CD4-positive, alpha-beta T cell (primary cell): ENCODE measurements around the gene NRXN3. TPM values are rescaled to one million over a fixed set of nuclear protein-coding genes. Genes with fewer than 3 reads are reported as not detected.

Source experiments
- ATAC-seq: fragments of 200-7000 bp; cut with Tn5 transposase; one replicate; pipeline ENCODE4 v1.10.0; 2022; ENCODE audit warnings: mild to moderate bottlenecking; ENCODE audit not compliant: poor library complexity
- CTCF ChIA-PET: fragments of 350-600 bp; sonication (Branson Sonifier 250); formaldehyde crosslinking; loops from one replicate; lab custom pipeline; 2021; ENCODE audit warnings: antibody characterized with exemption, inconsistent platforms; lab: Charles Lee
- POLR2A ChIA-PET: fragments of 350-600 bp; sonication (Branson Sonifier 250); formaldehyde crosslinking; loops from one replicate; lab custom pipeline; 2021; ENCODE audit warnings: antibody characterized with exemption, inconsistent platforms; lab: Charles Lee
- DNase-seq, 14 experiments: peaks; one replicate each; pipeline ENCODE4 v3.0.0-alpha.2; 2013 to 2020; ENCODE audit warnings: mixed read lengths in 2 of 14
- H3K27ac ChIP-seq, 2 donors: one replicate each; pipeline versions ENCODE4 v1.5.1 to v1.7.0; 2013; ENCODE audit warnings: low read length in 2 of 2, low read depth in 1 of 2, mild to moderate bottlenecking in 1 of 2
- H3K27me3 ChIP-seq, 2 experiments: 1 replicate in 1 of 2; 2 replicates in 1 of 2; pipeline versions ENCODE4 v1.6.1 to v1.7.0; 2013; ENCODE audit warnings: low read length in 2 of 2, control low read depth in 1 of 2, mild to moderate bottlenecking in 1 of 2, moderate library complexity in 1 of 2; ENCODE audit not compliant: insufficient read depth in 2 of 2, control insufficient read depth in 1 of 2
- H3K36me3 ChIP-seq: one replicate; pipeline ENCODE4 v1.6.1; 2013; ENCODE audit warnings: low read length, control low read depth; ENCODE audit not compliant: insufficient read depth
- H3K4me1 ChIP-seq: one replicate; pipeline ENCODE4 v1.6.1; 2013; ENCODE audit warnings: low read length, control low read depth; ENCODE audit not compliant: insufficient read depth
- H3K4me3 ChIP-seq: one replicate; pipeline ENCODE4 v1.5.1; 2013; ENCODE audit warnings: mild to moderate bottlenecking, low read length, moderate library complexity
- H3K9me3 ChIP-seq, 2 experiments: 1 replicate in 1 of 2; 2 replicates in 1 of 2; pipeline versions ENCODE4 v1.6.1 to v1.7.0; 2013; ENCODE audit warnings: low read length in 2 of 2, mild to moderate bottlenecking in 2 of 2, control low read depth in 1 of 2, moderate library complexity in 1 of 2; ENCODE audit not compliant: control insufficient read depth in 1 of 2, insufficient read depth in 1 of 2
- H3K27ac Mint-ChIP-seq: one replicate; pipeline ENCODE4 v1.8.0; 2020; ENCODE audit warnings: mixed read lengths
- H3K27me3 Mint-ChIP-seq: one replicate; pipeline ENCODE4 v1.8.0; 2021; ENCODE audit warnings: mixed read lengths
- H3K36me3 Mint-ChIP-seq: one replicate; pipeline ENCODE4 v1.8.0; 2021; ENCODE audit warnings: low read depth, mixed read lengths
- H3K4me1 Mint-ChIP-seq: one replicate; pipeline ENCODE4 v1.8.0; 2021; ENCODE audit warnings: low read depth, mixed read lengths
- H3K4me3 Mint-ChIP-seq: one replicate; pipeline ENCODE4 v1.8.0; 2020; ENCODE audit warnings: mild to moderate bottlenecking, mixed read lengths
- H3K9me3 Mint-ChIP-seq: one replicate; pipeline ENCODE4 v1.8.0; 2020; ENCODE audit warnings: mixed read lengths
- CTCF ChIP-seq: fragments of 200-600 bp; IDR thresholded peaks from one replicate; pipeline ENCODE4 v1.8.0; 2022; ENCODE audit warnings: antibody characterized with exemption, mild to moderate bottlenecking
- intact Hi-C, 2 experiments: fragments of 100-400 bp; cut with DNase I in 1 of 2; cut with micrococcal nuclease in 1 of 2; formaldehyde crosslinking; loops; one replicate each; pipeline versions ENCODE4 v1.15.1 to v1.9.0; 2023 to 2025; cut with DNase I, micrococcal nuclease
- total RNA-seq, 174 experiments: library from RNA in 2 of 174; stranded (reverse) in 2 of 174; gene quantifications; one replicate each; pipeline ENCODE4 v1.2.3 and lab custom pipeline; 2021 to 2026

The NRXN3 gene
- total RNA-seq, 2 experiments from 2014 or later: not detected

GRCh38 chr14:79878785-79879184, 1708.6 kb downstream of the NRXN3 start:
- ATAC-seq: no peak
- Histone ChIP-seq H3K4me3 (no peak overlapping the region), H3K36me3 (no peaks in the 10 kb centered on the region), H3K27me3 (no peaks in the 10 kb centered on the region), H3K9me3 (no peaks in the 10 kb centered on the region), H3K27ac (no peak overlapping the region), H3K4me1 (no peaks in the 10 kb centered on the region)
- Mint-ChIP-seq H3K9me3 (peaks cover 7% of the 10 kb centered on the region), H3K36me3 (no peaks in the 10 kb centered on the region), H3K27ac (no peak overlapping the region), H3K27me3 (no peaks in the 10 kb centered on the region), H3K4me3 (no peak overlapping the region), H3K4me1 (no peaks in the 10 kb centered on the region)
- ChIA-PET POLR2A (no interaction called here), CTCF (no interaction called here)
- no peak for DNase-seq
- intact Hi-C loops: no loop called here
- no peak for TF ChIP-seq CTCF

DNA sequence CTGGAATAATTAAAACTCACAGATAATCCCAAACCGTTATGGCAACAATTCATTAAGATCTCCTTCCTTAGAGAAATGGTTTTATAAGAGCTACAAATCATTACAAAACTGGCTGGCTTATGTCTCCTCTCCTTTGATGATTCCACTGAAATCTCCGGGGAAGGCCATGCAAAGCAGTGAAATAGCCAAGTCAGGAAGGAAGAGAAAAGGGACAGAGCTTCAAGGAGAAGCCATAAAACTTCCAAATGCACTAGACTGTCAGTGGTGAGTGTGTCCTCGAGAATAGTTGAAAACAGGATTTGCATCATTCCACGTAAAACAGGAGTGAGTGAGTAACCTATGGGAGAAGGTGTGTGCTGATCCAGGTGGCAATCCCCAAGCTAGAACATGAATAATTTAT, 1711.1 kb downstream of the NRXN3 start:
- Mint-ChIP-seq H3K27me3 (no peaks in the 10 kb centered on the region), H3K27ac (no peak overlapping the region), H3K4me3 (no peak overlapping the region), H3K4me1 (no peaks in the 10 kb centered on the region), H3K36me3 (no peaks in the 10 kb centered on the region), H3K9me3 (peaks cover 1% of the 10 kb centered on the region)
- H3K9me3 ChIP-seq: no peaks in the 10 kb centered on the region
- ChIA-PET POLR2A (no interaction called here), CTCF (no interaction called here)
- intact Hi-C loops: no loop called here
- H3K27me3 ChIP-seq: no peaks in the 10 kb centered on the region
- ATAC-seq (no peak), DNase-seq (no peak)
- no peaks in the 10 kb centered on the region for H3K4me1 ChIP-seq
- no peak overlapping the region for H3K27ac ChIP-seq
- no peak for TF ChIP-seq CTCF
- H3K36me3 ChIP-seq: no peaks in the 10 kb centered on the region
- H3K4me3 ChIP-seq: no peak overlapping the region

- Histone ChIP-seq H3K9me3 (no peaks in the 10 kb centered on the region), H3K4me3 (no peak overlapping the region), H3K27ac (no peak overlapping the region), H3K27me3 (no peaks in the 10 kb centered on the region), H3K4me1 (no peaks in the 10 kb centered on the region), H3K36me3 (no peaks in the 10 kb centered on the region)
- H3K36me3 Mint-ChIP-seq: no peaks in the 10 kb centered on the region
- POLR2A ChIA-PET: no interaction called here
- DNase-seq (no peak), ATAC-seq (no peak)
- peaks cover 7% of the 10 kb centered on the region for H3K9me3 Mint-ChIP-seq
- CTCF ChIA-PET: no interaction called here
- no peaks in the 10 kb centered on the region for H3K4me1 Mint-ChIP-seq
- H3K27me3 Mint-ChIP-seq: no peaks in the 10 kb centered on the region
- intact Hi-C loops: no loop called here
- H3K4me3 Mint-ChIP-seq: no peak overlapping the region
- no peak for TF ChIP-seq CTCF
- H3K27ac Mint-ChIP-seq: no peak overlapping the region
Measured at GRCh38 chr14:79890527-79890926, 1720.4 kb downstream of the NRXN3 start.
